Endodermal cell (in vitro differentiated cells): Measurements from ENCODE around the gene TSPAN9. TPM values are rescaled to one million over a fixed set of nuclear protein-coding genes. Genes with fewer than 3 reads are reported as not detected.

Experiments
- DNase-seq: peaks from one replicate; pipeline ENCODE4 v3.0.0-alpha.2; 2017
- H3K27ac ChIP-seq: 2 replicates; pipeline ENCODE4 v1.5.1; 2013; ENCODE audit warnings: mild to moderate bottlenecking, low read depth, low read length, moderate library complexity
- H3K27me3 ChIP-seq: 2 replicates; pipeline ENCODE4 v1.6.1; 2013; ENCODE audit warnings: mild to moderate bottlenecking, low read length, moderate library complexity; ENCODE audit not compliant: insufficient read depth, control insufficient read depth, poor library complexity, severe bottlenecking
- H3K36me3 ChIP-seq: 2 replicates; pipeline ENCODE4 v1.7.0; 2013; ENCODE audit warnings: mild to moderate bottlenecking, low read length, moderate library complexity; ENCODE audit not compliant: control insufficient read depth, insufficient read depth
- H3K4me1 ChIP-seq: one replicate; pipeline ENCODE4 v1.7.0; 2013; ENCODE audit warnings: low read length; ENCODE audit not compliant: control insufficient read depth, insufficient read depth
- H3K4me3 ChIP-seq: 2 replicates; pipeline ENCODE4 v1.5.1; 2013; ENCODE audit warnings: mild to moderate bottlenecking, low read length, moderate library complexity
- H3K9ac ChIP-seq: 2 replicates; pipeline ENCODE4 v1.6.1; 2013; ENCODE audit warnings: mild to moderate bottlenecking, low read length, moderate library complexity; ENCODE audit not compliant: poor library complexity, severe bottlenecking; ENCODE audit errors: extremely low read depth
- H3K9me3 ChIP-seq: 2 replicates; pipeline ENCODE4 v1.6.1; 2013; ENCODE audit warnings: mild to moderate bottlenecking, low read length, moderate library complexity; ENCODE audit not compliant: control insufficient read depth
- H3K27ac Mint-ChIP-seq: 2 replicates; pipeline ENCODE4 v1.8.0; 2020; ENCODE audit warnings: mixed read lengths
- H3K27me3 Mint-ChIP-seq: 2 replicates; pipeline ENCODE4 v1.8.0; 2021; ENCODE audit warnings: mild to moderate bottlenecking, mixed read lengths; ENCODE audit not compliant: insufficient read depth
- H3K36me3 Mint-ChIP-seq: 2 replicates; pipeline ENCODE4 v1.8.0; 2020; ENCODE audit warnings: low read depth, mixed read lengths
- H3K4me1 Mint-ChIP-seq: 2 replicates; pipeline ENCODE4 v1.8.0; 2020; ENCODE audit warnings: mixed read lengths
- H3K4me3 Mint-ChIP-seq: 2 replicates; pipeline ENCODE4 v1.8.0; 2020; ENCODE audit warnings: mild to moderate bottlenecking, moderate library complexity, mixed read lengths
- H3K9me3 Mint-ChIP-seq: 2 replicates; pipeline ENCODE4 v1.8.0; 2020; ENCODE audit warnings: mild to moderate bottlenecking, mixed read lengths
- CTCF ChIP-seq: fragments of 200-600 bp; sonication (generic); conservative IDR thresholded peaks from 2 replicates; pipeline ENCODE4 v1.5.0; 2021; ENCODE audit warnings: antibody characterized with exemption, mild to moderate bottlenecking
- WGBS, 2 experiments: methylation state at CpG; one replicate each; pipeline versions ENCODE4 v1.1.5 to v1.1.7; 2013; ENCODE audit warnings: missing lambda C conversion rate in 2 of 2, mixed read lengths in 1 of 2; ENCODE audit not compliant: insufficient coverage in 1 of 2, insufficient read length in 1 of 2; 5-methylcytosine and 5-hydroxymethylcytosine counted together
- total RNA-seq, 2 donors: library from RNA; stranded (reverse); fragmentation: NEBNext Ultra II Directional in 1 of 2; extraction: Animal tissue kit (Norgen Biotek cat#: 25700) in 1 of 2; gene quantifications; 2 replicates in 1 of 2; 3 replicates in 1 of 2; pipeline ENCODE4 v1.2.1, GENCODE V29; 2021

TSPAN9 gene
- total RNA-seq, 2 donors from 2014 or later: 31.9 to 80.8 TPM

DNA sequence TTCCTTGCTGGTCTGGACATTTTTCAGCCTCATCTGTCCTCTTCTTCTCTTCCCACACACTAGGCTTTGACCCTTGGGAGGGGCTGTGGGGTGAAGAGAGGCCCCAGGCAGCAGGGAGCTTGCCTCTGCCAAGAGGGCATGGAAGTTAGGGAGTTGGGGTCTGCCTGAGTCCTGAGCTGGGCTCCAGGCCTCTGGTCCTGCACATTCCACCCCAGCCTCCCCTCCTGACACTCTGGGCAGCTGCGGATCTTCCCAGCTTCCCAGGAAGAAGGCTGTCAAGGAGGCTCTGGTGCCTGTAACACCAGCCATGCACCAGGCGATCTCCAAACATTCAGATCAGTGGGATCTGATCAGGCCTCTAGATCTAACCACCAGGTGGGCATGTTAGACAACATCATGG lies 244.7 kb downstream of the TSPAN9 start:
- Mint-ChIP-seq H3K27me3 (peaks cover 2% of the 10 kb centered on the region), H3K27ac (no peak overlapping the region), H3K4me1 (no peaks in the 10 kb centered on the region), H3K4me3 (no peak overlapping the region), H3K9me3 (no peaks in the 10 kb centered on the region), H3K36me3 (no peaks in the 10 kb centered on the region)
- no peak overlapping the region for H3K27ac ChIP-seq
- WGBS, 2 experiments: 91 to 100% methylated on average over 1 to 2 of the region's 2 CpGs
- no peak for TF ChIP-seq CTCF
- no peaks in the 10 kb centered on the region for H3K9me3 ChIP-seq
- no peak for DNase-seq
- no peak overlapping the region for H3K9ac ChIP-seq
- H3K36me3 ChIP-seq: no peaks in the 10 kb centered on the region
- H3K27me3 ChIP-seq: no peaks in the 10 kb centered on the region
- H3K4me3 ChIP-seq: no peak overlapping the region
- no peaks in the 10 kb centered on the region for H3K4me1 ChIP-seq

GRCh38 chr12:3323002-3323685 lies 246.0 kb downstream of the TSPAN9 start:
- Mint-ChIP-seq H3K27ac (no peak overlapping the region), H3K9me3 (no peaks in the 10 kb centered on the region), H3K27me3 (peaks cover 3% of the 10 kb centered on the region), H3K36me3 (no peaks in the 10 kb centered on the region), H3K4me3 (no peak overlapping the region), H3K4me1 (no peaks in the 10 kb centered on the region)
- Histone ChIP-seq H3K4me3 (no peak overlapping the region), H3K4me1 (no peaks in the 10 kb centered on the region), H3K36me3 (no peaks in the 10 kb centered on the region), H3K27me3 (no peaks in the 10 kb centered on the region), H3K9me3 (no peaks in the 10 kb centered on the region), H3K9ac (no peak overlapping the region), H3K27ac (no peak overlapping the region)
- WGBS, 2 experiments: 95% methylated on average over 11 to 12 of the region's 12 CpGs
- no peak for DNase-seq
- no peak for TF ChIP-seq CTCF

GRCh38 chr12:3325736-3326135 lies 248.6 kb downstream of the TSPAN9 start:
- Mint-ChIP-seq H3K27ac (no peak overlapping the region), H3K4me1 (no peaks in the 10 kb centered on the region), H3K9me3 (no peaks in the 10 kb centered on the region), H3K36me3 (no peaks in the 10 kb centered on the region), H3K27me3 (peaks cover 3% of the 10 kb centered on the region), H3K4me3 (no peak overlapping the region)
- H3K27ac ChIP-seq: no peak overlapping the region
- DNase-seq: no peak
- H3K4me3 ChIP-seq: no peak overlapping the region
- no peak for TF ChIP-seq CTCF
- H3K9me3 ChIP-seq: no peaks in the 10 kb centered on the region
- no peaks in the 10 kb centered on the region for H3K27me3 ChIP-seq
- H3K9ac ChIP-seq: no peak overlapping the region
- no peaks in the 10 kb centered on the region for H3K4me1 ChIP-seq
- no peaks in the 10 kb centered on the region for H3K36me3 ChIP-seq
